SK-N-SH (cell line): ENCODE data around the gene SORBS1. TPM values are rescaled to one million over a fixed set of nuclear protein-coding genes. Genes with fewer than 3 reads are reported as not detected.

ENCODE experiments used
- CTCF ChIA-PET: fragments of 300-600, 350-600 bp; formaldehyde crosslinking; extraction: SDS; loops from one replicate; lab custom pipeline; 2021; lab: Yijun Ruan, JAX
- POLR2A ChIA-PET: fragments of 350-600 bp; sonication (Branson Sonifier 250); formaldehyde crosslinking; extraction: SDS; loops from one replicate; lab custom pipeline; 2020; ENCODE audit warnings: antibody characterized with exemption, inconsistent platforms; lab: Yijun Ruan, JAX
- DNase-seq: peaks from one replicate; pipeline ENCODE4 v3.0.0; 2012
- H2AFZ ChIP-seq: fragments of 200-600 bp; sonication (generic); 2 replicates; pipeline ENCODE4 v1.8.1; 2016; ENCODE audit warnings: antibody characterized with exemption, mild to moderate bottlenecking, low read depth
- H3F3A ChIP-seq: fragments of 200-600 bp; sonication (generic); replicated peaks from 2 replicates; pipeline ENCODE3; 2016; ENCODE audit warnings: antibody characterized with exemption, mild to moderate bottlenecking; ENCODE audit not compliant: insufficient read depth
- H3K27ac ChIP-seq, 2 experiments: fragments of 200-500 bp in 1 of 2; fragments of 200-600 bp in 1 of 2; sonication (Bioruptor generic) in 1 of 2; sonication (generic), shearing (Covaris generic) in 1 of 2; 2 replicates each; pipeline versions ENCODE4 v1.5.1 to v1.6.1; 2014 to 2016; ENCODE audit warnings: low read depth in 2 of 2, inconsistent platforms in 1 of 2, low read length in 1 of 2, mild to moderate bottlenecking in 1 of 2, mixed read lengths in 1 of 2
- H3K27me3 ChIP-seq: fragments of 200-600 bp; sonication (generic), shearing (Covaris generic); 2 replicates; pipeline ENCODE4 v1.6.1; 2016; ENCODE audit warnings: mixed run types; ENCODE audit not compliant: insufficient read depth
- H3K36me3 ChIP-seq, 2 experiments: fragments of 200-500 bp in 1 of 2; fragments of 200-600 bp in 1 of 2; sonication (Bioruptor generic) in 1 of 2; sonication (generic) in 1 of 2; replicated peaks in 1 of 2; 2 replicates each; pipeline versions ENCODE3 to v1.5.1; 2014 to 2016; ENCODE audit warnings: low read length in 1 of 2, mild to moderate bottlenecking in 1 of 2; ENCODE audit not compliant: insufficient read depth in 2 of 2, control insufficient read depth in 1 of 2
- H3K4me1 ChIP-seq, 2 experiments: fragments of 200-500 bp in 1 of 2; fragments of 200-600 bp in 1 of 2; sonication (Bioruptor generic) in 1 of 2; sonication (generic), shearing (Covaris generic) in 1 of 2; 2 replicates each; pipeline versions ENCODE4 v1.5.1 to v1.6.1; 2014 to 2016; ENCODE audit warnings: low read depth in 1 of 2, low read length in 1 of 2, mixed run types in 1 of 2; ENCODE audit not compliant: insufficient read depth in 2 of 2, control insufficient read depth in 1 of 2
- H3K4me2 ChIP-seq: fragments of 200-600 bp; sonication (generic), shearing (Covaris generic); 2 replicates; pipeline ENCODE4 v1.6.1; 2017; ENCODE audit warnings: mixed run types
- H3K4me3 ChIP-seq, 2 experiments: fragments of 200-500 bp in 1 of 2; fragments of 200-600 bp in 1 of 2; sonication (Bioruptor generic) in 1 of 2; sonication (generic), shearing (Covaris generic) in 1 of 2; 2 replicates each; pipeline versions ENCODE4 v1.5.1 to v1.8.1; 2014 to 2016; ENCODE audit warnings: low read depth in 2 of 2, inconsistent platforms in 1 of 2, low read length in 1 of 2, mild to moderate bottlenecking in 1 of 2, mixed read lengths in 1 of 2, moderate library complexity in 1 of 2
- H3K79me2 ChIP-seq: fragments of 200-600 bp; sonication (generic); 2 replicates; pipeline ENCODE4 v1.8.1; 2017; ENCODE audit warnings: mild to moderate bottlenecking; ENCODE audit not compliant: insufficient read depth
- H3K9ac ChIP-seq: fragments of 200-600 bp; sonication (generic); 2 replicates; pipeline ENCODE4 v1.6.1; 2017; ENCODE audit warnings: mixed run types
- H3K9me2 ChIP-seq: fragments of 200-600 bp; sonication (generic); 2 replicates; pipeline ENCODE4 v1.6.1; 2017; ENCODE audit warnings: mixed run types
- H3K9me3 ChIP-seq: fragments of 200-600 bp; sonication (generic); 2 replicates; pipeline ENCODE4 v1.6.1; 2017; ENCODE audit warnings: mixed run types, mild to moderate bottlenecking, moderate library complexity
- H4K20me1 ChIP-seq: fragments of 200-600 bp; sonication (generic); 2 replicates; pipeline ENCODE4 v1.6.1; 2017; ENCODE audit warnings: mild to moderate bottlenecking, mixed run types; ENCODE audit not compliant: insufficient read depth
- CHD2 ChIP-seq: fragments of 150-350 bp; IDR thresholded peaks from 2 replicates; pipeline ENCODE4 v1.6.1; 2018; ENCODE audit warnings: low read length; ENCODE audit not compliant: partially characterized antibody
- EP300 ChIP-seq, 2 experiments: IDR thresholded peaks; 2 replicates each; pipeline versions ENCODE4 v1.4.0 to v1.6.1; 2012; ENCODE audit warnings: borderline replicate concordance in 1 of 2, low read depth in 1 of 2, low read length in 1 of 2
- EZH2phosphoT487 ChIP-seq: fragments of 200-600 bp; sonication (generic); IDR thresholded peaks from 2 replicates; pipeline ENCODE4 v1.6.1; 2017; ENCODE audit warnings: low read depth, mixed run types, mild to moderate bottlenecking, antibody characterized with exemption, moderate library complexity, borderline replicate concordance
- FOXJ3 ChIP-seq: sonication (generic); formaldehyde crosslinking; IDR thresholded peaks from 2 replicates; pipeline ENCODE4 v1.5.1; 2020; ENCODE audit warnings: mild to moderate bottlenecking, missing genetic modification reagents
- GATA2 ChIP-seq: sonication (generic); formaldehyde crosslinking; IDR thresholded peaks from 2 replicates; pipeline ENCODE4 v1.5.0; 2020; ENCODE audit warnings: mild to moderate bottlenecking, missing genetic modification reagents
- MXI1 ChIP-seq: IDR thresholded peaks from 2 replicates; pipeline ENCODE4 v1.6.1; 2012; ENCODE audit warnings: mild to moderate bottlenecking, low read depth, low read length, improper control_type of control experiment
- NRF1 ChIP-seq: IDR thresholded peaks from 2 replicates; pipeline ENCODE4 v1.6.1; 2012; ENCODE audit warnings: low read depth, mild to moderate bottlenecking, low read length
- RAD21 ChIP-seq: IDR thresholded peaks from 2 replicates; pipeline ENCODE4 v1.6.1; 2012; ENCODE audit warnings: mild to moderate bottlenecking, low read length
- RCOR1 ChIP-seq: fragments of 150-350 bp; IDR thresholded peaks from 2 replicates; pipeline ENCODE4 v1.6.1; 2017; ENCODE audit warnings: antibody characterized with exemption, low read length
- TCF12 ChIP-seq: IDR thresholded peaks from 2 replicates; pipeline ENCODE4 v1.4.0; 2012
- WGBS: methylation state at CpG from one replicate; pipeline ENCODE4 v1.1.6; 2017; ENCODE audit warnings: low lambda C conversion rate; 5-methylcytosine and 5-hydroxymethylcytosine counted together
- polyA plus RNA-seq, 3 experiments: library from polyadenylated mRNA; depleted of rRNA; stranded (reverse); fragments of >200 nt; gene quantifications; 2 replicates each; pipeline ENCODE4 v1.2.3, GENCODE V29; 2012
- TF ChIP-seq, protein P1 (sequence below): fragments of 200-600 bp; sonication (generic); IDR thresholded peaks from 2 replicates; pipeline ENCODE4 v1.6.1; 2017; ENCODE audit warnings: antibody characterized with exemption, mild to moderate bottlenecking, moderate library complexity

SORBS1 gene
- polyA plus RNA-seq, 1 of the 3 experiments (the other 2 are of a cell fraction), result 0.36 TPM

DNA sequence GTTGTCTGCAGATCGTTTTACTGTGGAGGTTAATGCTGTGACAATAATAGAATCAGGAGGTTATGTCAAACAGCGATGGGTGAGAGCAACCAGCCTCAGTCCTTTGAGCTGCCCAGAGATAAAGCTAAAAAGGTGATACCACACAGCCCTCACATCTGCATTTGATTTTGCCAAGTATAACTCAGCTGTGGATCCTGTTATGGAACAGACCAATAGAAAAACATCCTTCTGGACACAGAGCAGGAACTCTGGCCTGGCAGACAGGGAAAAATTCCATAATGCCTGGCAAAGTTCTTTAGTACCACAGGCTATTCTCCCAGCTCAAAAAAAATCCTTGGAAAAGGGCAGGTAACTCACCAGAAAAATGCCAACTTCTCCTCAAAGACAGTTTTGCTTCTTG, 183.2 kb downstream of the SORBS1 start:
- Histone ChIP-seq H3K27ac (peak overlapping the region in 1 of 2 experiments; percentile 5; a peak in 2 of 4 replicates), H4K20me1 (no peaks in the 10 kb centered on the region), H3K4me1 (peaks cover 0 to 8% of the 10 kb centered on the region in 2 experiments; a peak in 2 of 4 replicates), H3K9me2 (no peaks in the 10 kb centered on the region), H3K4me2 (no peak overlapping the region), H3F3A (no peaks in the 10 kb centered on the region), H3K27me3 (no peaks in the 10 kb centered on the region), H3K36me3 (no peaks in the 10 kb centered on the region), H3K4me3 (no peak overlapping the region), H3K9ac (no peak overlapping the region), H2AFZ (no peak overlapping the region), H3K79me2 (no peaks in the 10 kb centered on the region), H3K9me3 (no peaks in the 10 kb centered on the region)
- CTCF ChIA-PET, result interaction anchor here (0.7 to 8.9 kb wide), 13 partner anchors 9 to 225 kb away, joined by 3 to 214 read pairs (median 5); no protein-coding TSS in a partner anchor
- peak; percentile 60 for DNase-seq
- WGBS, result 11% methylated on average over 2 of the region's 2 CpGs
- TF ChIP-seq EZH2phosphoT487 (no peak), EP300 (IDR thresholded peaks at IDR 0.05; ENCODE audit: borderline replicate concordance in 1 of 2, low read depth in 1 of 2, low read length in 1 of 2) (0 out of 4 replicates have a peak, but pooled peaks of 1 of the 2 experiments have one; percentile 44), RCOR1 (peak; percentile 63; the same call in 1 of the 2 replicates), MXI1 (peak; percentile 39; the same call in 1 of the 2 replicates), GATA2 (CRISPR knock-in tag) (peak; percentile 45), CHD2 (peak; percentile 59), TCF12 (peak; percentile 60), FOXJ3 (CRISPR knock-in tag) (0 out of 2 replicates have a peak, but pooled peaks have one; percentile 14)
- TF ChIP-seq, protein P1, sequence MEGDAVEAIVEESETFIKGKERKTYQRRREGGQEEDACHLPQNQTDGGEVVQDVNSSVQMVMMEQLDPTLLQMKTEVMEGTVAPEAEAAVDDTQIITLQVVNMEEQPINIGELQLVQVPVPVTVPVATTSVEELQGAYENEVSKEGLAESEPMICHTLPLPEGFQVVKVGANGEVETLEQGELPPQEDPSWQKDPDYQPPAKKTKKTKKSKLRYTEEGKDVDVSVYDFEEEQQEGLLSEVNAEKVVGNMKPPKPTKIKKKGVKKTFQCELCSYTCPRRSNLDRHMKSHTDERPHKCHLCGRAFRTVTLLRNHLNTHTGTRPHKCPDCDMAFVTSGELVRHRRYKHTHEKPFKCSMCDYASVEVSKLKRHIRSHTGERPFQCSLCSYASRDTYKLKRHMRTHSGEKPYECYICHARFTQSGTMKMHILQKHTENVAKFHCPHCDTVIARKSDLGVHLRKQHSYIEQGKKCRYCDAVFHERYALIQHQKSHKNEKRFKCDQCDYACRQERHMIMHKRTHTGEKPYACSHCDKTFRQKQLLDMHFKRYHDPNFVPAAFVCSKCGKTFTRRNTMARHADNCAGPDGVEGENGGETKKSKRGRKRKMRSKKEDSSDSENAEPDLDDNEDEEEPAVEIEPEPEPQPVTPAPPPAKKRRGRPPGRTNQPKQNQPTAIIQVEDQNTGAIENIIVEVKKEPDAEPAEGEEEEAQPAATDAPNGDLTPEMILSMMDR, result no peak
- POLR2A ChIA-PET, result interaction anchor here (0.5 kb wide), 1 partner anchor 271 kb away, joined by 5 read pairs; no protein-coding TSS in a partner anchor

DNA sequence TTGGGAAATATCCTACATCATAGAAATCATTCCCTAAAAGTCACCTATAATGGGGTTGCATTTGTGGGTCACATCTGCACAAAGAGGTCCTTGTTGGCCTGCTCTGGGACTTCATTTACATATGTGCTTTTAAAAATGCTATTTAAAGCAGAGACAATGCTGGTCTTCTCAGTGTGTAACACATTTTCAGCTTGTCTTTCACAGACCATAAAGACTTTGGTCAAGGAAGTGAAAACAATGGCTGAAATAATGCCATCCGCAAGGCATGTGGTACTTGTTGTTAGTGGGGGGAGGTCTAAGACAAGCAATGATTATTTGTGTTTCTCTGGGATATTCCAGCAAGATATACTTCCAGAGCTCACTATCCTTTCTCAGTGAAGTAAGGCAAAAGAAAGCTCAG, 185.8 kb downstream of the SORBS1 start:
- CTCF ChIA-PET, result interaction anchor here (0.7 to 8.9 kb wide), 32 partner anchors 11 to 491 kb away, joined by 3 to 214 read pairs (median 8); partner anchors contain the start of gene TCTN3
- Histone ChIP-seq H3F3A (no peaks in the 10 kb centered on the region), H3K27me3 (peaks cover 10% of the 10 kb centered on the region; the same call in 1 of the 2 replicates), H3K4me2 (no peak overlapping the region), H4K20me1 (no peaks in the 10 kb centered on the region), H3K4me1 (peaks cover 0 to 8% of the 10 kb centered on the region in 2 experiments; a peak in 2 of 4 replicates), H3K4me3 (no peak overlapping the region), H3K9me2 (no peaks in the 10 kb centered on the region), H3K9me3 (no peaks in the 10 kb centered on the region), H3K9ac (no peak overlapping the region), H3K79me2 (no peaks in the 10 kb centered on the region), H3K27ac (no peak overlapping the region), H3K36me3 (no peaks in the 10 kb centered on the region), H2AFZ (no peak overlapping the region)
- POLR2A ChIA-PET, result interaction anchor here (1.5 kb wide), 1 partner anchor 228 kb away, joined by 3 read pairs; no protein-coding TSS in a partner anchor
- TF ChIP-seq RAD21 (no peak), NRF1 (no peak)
- DNase-seq, result no peak
- 93% methylated on average over 1 of the region's 1 CpG for WGBS
